K562 (cell line): Measurements from ENCODE around the gene GJB6.

Experiments used
- BRCA1 ChIP-seq, 2 experiments: fragments of 450-650 bp in 1 of 2; sonication (generic) in 1 of 2; formaldehyde crosslinking in 1 of 2; IDR thresholded peaks; 2 replicates each; pipeline versions ENCODE4 v1.5.0 to v1.6.1; 2017 to 2020; ENCODE audit warnings: mild to moderate bottlenecking in 1 of 2, missing genetic modification reagents in 1 of 2
- POLR2A ChIP-seq: fragments of 450-650 bp; conservative IDR thresholded peaks from 2 replicates; pipeline ENCODE4 v1.6.1; 2016
- TRIM24 ChIP-seq, 2 experiments: fragments of 450-650 bp; IDR thresholded peaks; 2 replicates each; pipeline ENCODE4 v1.6.1; 2016

DNA sequence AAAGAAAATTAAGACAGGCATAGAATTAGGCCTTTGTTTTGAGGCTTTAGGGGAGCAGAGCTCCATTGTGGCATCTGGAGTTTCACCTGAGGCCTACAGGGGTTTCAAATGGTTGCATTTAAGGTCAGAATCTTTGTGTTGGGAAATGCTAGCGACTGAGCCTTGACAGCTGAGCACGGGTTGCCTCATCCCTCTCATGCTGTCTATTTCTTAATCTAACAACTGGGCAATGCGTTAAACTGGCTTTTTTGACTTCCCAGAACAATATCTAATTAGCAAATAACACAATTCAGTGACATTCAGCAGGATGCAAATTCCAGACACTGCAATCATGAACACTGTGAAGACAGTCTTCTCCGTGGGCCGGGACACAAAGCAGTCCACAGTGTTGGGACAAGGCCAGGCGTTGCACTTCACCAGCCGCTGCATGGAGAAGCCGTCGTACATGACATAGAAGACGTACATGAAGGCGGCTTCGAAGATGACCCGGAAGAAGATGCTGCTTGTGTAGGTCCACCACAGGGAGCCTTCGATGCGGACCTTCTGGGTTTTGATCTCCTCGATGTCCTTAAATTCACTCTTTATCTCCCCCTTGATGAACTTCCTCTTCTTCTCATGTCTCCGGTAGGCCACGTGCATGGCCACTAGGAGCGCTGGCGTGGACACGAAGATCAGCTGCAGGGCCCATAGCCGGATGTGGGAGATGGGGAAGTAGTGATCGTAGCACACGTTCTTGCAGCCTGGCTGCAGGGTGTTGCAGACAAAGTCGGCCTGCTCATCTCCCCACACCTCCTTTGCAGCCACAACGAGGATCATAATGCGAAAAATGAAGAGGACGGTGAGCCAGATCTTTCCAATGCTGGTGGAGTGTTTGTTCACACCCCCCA, 43.2 kb downstream of the GJB6 start:
- no peak for TF ChIP-seq BRCA1 (IDR thresholded peaks at IDR 0.05)
- no peak for TF ChIP-seq BRCA1 (CRISPR knock-in tag; IDR thresholded peaks at IDR 0.05)
- no peak for TF ChIP-seq TRIM24 (IDR thresholded peaks at IDR 0.05)
- TF ChIP-seq POLR2A = no peak
